AG04449 (cell line): ENCODE measurements around the gene CCDC85B.

Experiments used
- CTCF ChIA-PET: fragments of 350-600 bp; formaldehyde crosslinking; extraction: SDS; loops from one replicate; lab custom pipeline; 2021; ENCODE audit warnings: antibody characterized with exemption; lab: Yijun Ruan, JAX
- POLR2A ChIA-PET: fragments of 400-600, 350-600 bp; formaldehyde crosslinking; extraction: SDS; loops from one replicate; lab custom pipeline; 2020; ENCODE audit warnings: antibody characterized with exemption, inconsistent platforms; lab: Yijun Ruan, JAX
- DNase-seq: peaks from one replicate; pipeline ENCODE4 v3.0.0-alpha.2; 2010; ENCODE audit warnings: low read depth, low spot score
- H3K4me3 ChIP-seq: 2 replicates; pipeline ENCODE4 v1.5.1; 2011; ENCODE audit warnings: low read depth, mild to moderate bottlenecking, control low read depth, low read length
- CTCF ChIP-seq: IDR thresholded peaks from one replicate; pipeline ENCODE4 v1.5.1; 2011; ENCODE audit warnings: mild to moderate bottlenecking, moderate library complexity, low read length, control low read depth, inconsistent platforms; ENCODE audit not compliant: insufficient read depth; ENCODE audit errors: missing control alignments

CCDC85B gene

DNA sequence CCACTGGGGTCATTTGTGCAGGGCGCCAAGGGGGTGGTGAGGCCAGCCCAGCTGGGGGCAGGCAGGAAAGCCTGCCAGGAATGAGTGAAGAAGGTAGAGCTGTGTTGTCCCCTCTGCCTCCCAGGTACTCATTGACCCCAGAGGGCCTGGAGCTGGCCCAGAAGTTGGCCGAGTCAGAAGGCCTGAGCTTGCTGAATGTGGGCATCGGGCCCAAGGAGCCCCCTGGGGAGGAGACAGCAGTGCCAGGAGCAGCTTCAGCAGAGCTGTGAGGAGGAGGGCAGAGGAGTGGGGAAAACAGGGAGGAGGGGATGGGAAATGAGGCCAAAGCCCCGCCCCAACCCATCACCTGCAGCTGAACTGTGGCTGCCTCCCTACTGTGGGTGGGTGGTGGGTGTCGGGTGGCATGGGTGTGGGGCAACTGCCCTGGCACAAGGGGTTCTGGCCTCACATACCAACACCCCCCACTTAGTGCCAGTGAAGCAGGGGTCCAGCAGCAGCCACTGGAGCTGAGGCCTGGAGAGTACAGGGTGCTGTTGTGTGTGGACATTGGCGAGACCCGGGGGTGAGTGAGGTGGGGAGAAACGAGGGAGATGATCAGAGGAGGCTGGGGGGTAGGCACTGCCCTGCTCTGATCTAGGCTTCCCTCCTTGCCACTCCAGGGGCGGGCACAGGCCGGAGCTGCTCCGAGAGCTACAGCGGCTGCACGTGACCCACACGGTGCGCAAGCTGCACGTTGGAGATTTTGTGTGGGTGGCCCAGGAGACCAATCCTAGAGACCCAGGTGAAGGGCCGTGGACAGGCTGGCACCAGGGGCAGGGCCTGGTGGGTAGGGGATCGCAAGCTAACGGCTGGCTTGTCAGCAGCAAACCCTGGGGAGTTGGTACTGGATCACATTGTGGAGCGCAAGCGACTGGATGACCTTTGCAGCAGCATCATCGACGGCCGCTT, 27.3 kb upstream of the CCDC85B start:
- DNase-seq, result no peak
- H3K4me3 ChIP-seq, result peak overlapping the region; percentile 8
- no peak for TF ChIP-seq CTCF
- CTCF ChIA-PET, result interaction anchor here (0.8 to 6.0 kb wide), 6 partner anchors 8 to 97 kb away, joined by 3 to 174 read pairs (median 4); partner anchors contain the start of gene EFEMP2
- POLR2A ChIA-PET, result interaction anchor here (0.6 to 1.9 kb wide), 6 partner anchors 8 to 753 kb away, joined by 3 to 14 read pairs (median 4); partner anchors contain the start of genes CCDC85B and KAT5

DNA sequence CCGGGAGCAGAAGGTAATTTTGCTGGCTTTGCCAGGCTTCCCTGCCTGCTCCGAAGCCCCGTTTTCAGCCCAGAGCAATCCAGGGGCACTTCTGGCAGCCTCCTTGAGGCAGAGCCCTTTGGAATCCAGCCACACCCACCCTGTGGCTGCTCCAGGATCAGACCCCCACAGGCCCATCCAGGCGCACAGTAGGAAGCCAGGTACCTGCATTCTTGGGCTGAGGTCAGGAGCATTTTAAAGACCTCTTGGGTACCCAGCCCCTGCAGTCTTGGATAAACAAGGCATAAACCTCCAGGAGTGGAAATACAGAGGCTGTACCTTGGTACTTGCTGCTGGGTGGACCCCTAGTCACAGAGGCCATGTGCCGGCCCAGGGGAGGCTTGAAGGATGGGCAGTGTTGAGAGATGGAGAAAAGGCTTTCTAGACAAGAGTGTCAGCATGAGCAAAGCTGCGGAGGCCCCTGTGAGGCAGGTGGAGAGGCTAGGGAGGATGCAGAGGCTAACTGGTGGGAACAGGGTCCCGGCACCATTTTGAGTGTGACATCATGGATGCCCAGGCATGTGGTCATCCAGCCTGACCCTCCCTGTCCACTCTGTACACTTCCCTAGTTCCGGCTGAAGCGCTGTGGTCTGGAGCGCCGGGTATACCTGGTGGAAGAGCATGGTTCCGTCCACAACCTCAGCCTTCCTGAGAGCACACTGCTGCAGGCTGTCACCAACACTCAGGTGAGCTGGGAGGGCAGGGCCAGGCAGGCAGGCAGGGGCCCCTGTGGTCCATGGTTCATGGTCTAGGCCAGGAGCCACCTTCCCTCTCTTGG, 26.4 kb upstream of the CCDC85B start:
- DNase-seq, result no peak
- POLR2A ChIA-PET, result interaction anchor here (0.6 to 1.9 kb wide), 7 partner anchors 8 to 307 kb away, joined by 3 to 14 read pairs (median 4); partner anchors contain the start of genes CCDC85B and KAT5
- CTCF ChIA-PET, result interaction anchor here (0.8 to 16.6 kb wide), 4 partner anchors 7 to 78 kb away, joined by 3 to 364 read pairs (median 90); partner anchors contain the start of genes CCDC85B, EFEMP2 and FIBP
- TF ChIP-seq CTCF, result no peak
- no peak overlapping the region for H3K4me3 ChIP-seq

- no peak overlapping the region; the same call in 1 of the 2 replicates for H3K4me3 ChIP-seq
- DNase-seq, result no peak
- CTCF ChIA-PET, result interaction anchor here (16.6 kb wide), 1 partner anchor 21 kb away, joined by 364 read pairs; the partner anchor contains the start of genes CCDC85B and FIBP
- POLR2A ChIA-PET, result interaction anchor here (0.6 to 1.2 kb wide), 4 partner anchors 9 to 146 kb away, joined by 3 to 5 read pairs (median 4); no protein-coding TSS in a partner anchor
- no peak for TF ChIP-seq CTCF
Observed at GRCh38 chr11:65864706-65865471, 25.6 kb upstream of the CCDC85B start.

DNA sequence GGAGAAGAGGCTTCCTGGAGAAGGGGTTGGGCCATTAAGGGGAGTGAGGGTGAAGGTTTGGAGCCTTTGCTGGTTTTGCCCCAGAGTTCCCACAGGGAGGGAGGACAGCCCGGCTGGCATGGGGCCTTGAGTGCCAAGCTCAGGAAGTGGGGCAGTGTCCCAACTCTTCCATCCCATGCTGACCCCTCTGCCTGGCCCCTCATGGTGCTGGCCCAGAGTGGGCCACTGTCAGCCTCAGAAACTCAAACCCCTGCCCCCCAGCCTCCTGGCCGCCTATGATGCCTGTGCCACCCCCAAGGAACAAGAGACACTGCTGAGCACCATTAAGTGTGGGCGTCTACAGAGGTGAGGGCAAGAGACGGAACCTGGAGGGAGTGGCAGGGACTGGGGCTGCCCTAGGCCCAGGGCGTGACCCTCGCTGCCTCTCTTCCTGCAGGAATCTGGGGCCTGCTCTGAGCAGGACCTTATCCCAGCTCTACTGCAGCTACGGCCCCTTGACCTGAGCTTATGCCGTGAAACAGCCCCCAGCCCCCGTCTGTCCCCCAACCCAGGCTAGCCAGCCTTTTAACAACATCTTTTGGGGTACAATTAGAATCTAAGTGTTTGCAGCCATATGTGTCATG, 24.8 kb upstream of the CCDC85B start:
- CTCF ChIA-PET, result interaction anchor here (1.2 to 33.3 kb wide), 3 partner anchors 21 to 154 kb away, joined by 6 to 1090 read pairs (median 364); partner anchors contain the start of genes CCDC85B, FIBP, KAT5 and SART1
- no peak for DNase-seq
- H3K4me3 ChIP-seq, result no peak overlapping the region; the same call in 1 of the 2 replicates
- POLR2A ChIA-PET, result interaction anchor here (0.6 to 1.5 kb wide), 4 partner anchors 8 to 75 kb away, joined by 3 to 5 read pairs (median 4); partner anchors contain the start of gene FOSL1
- TF ChIP-seq CTCF, result no peak
